HepG2 (cell line): ENCODE results near the gene IL17RC. TPM values are rescaled to one million over a fixed set of nuclear protein-coding genes. Genes with fewer than 3 reads are reported as not detected.

Source experiments
- BORCS8-MEF2B ChIP-seq: sonication (generic); formaldehyde crosslinking; IDR thresholded peaks from 2 replicates; pipeline ENCODE4 v1.8.0; 2022; ENCODE audit warnings: mild to moderate bottlenecking, missing genetic modification reagents
- CHD4 ChIP-seq: fragments of 200-600 bp; sonication (generic); IDR thresholded peaks from 2 replicates; pipeline ENCODE4 v1.7.0; 2017; ENCODE audit warnings: mild to moderate bottlenecking, low read length, borderline replicate concordance
- HNRNPL ChIP-seq: fragments of 200-400 bp; formaldehyde crosslinking; IDR thresholded peaks from 2 replicates; pipeline ENCODE4 v1.6.1; 2017; ENCODE audit warnings: mild to moderate bottlenecking, low read depth, low read length
- IKZF5 ChIP-seq: IDR thresholded peaks from 2 replicates; pipeline ENCODE4 v1.6.1; 2018; ENCODE audit warnings: missing genetic modification reagents, mild to moderate bottlenecking, missing compliant biosample characterization
- KDM3A ChIP-seq: IDR thresholded peaks from 2 replicates; pipeline ENCODE4 v1.6.1; 2018; ENCODE audit warnings: low read depth, missing compliant biosample characterization
- KDM6A ChIP-seq: IDR thresholded peaks from 2 replicates; pipeline ENCODE4 v1.6.1; 2016; ENCODE audit warnings: low read depth
- MAFG ChIP-seq: sonication (generic); formaldehyde crosslinking; IDR thresholded peaks from 2 replicates; pipeline ENCODE4 v1.5.1; 2020; ENCODE audit warnings: mild to moderate bottlenecking, missing genetic modification reagents
- MLLT10 ChIP-seq: sonication (generic); formaldehyde crosslinking; IDR thresholded peaks from 2 replicates; pipeline ENCODE4 v1.4.0; 2020; ENCODE audit warnings: missing genetic modification reagents
- NR2F6 ChIP-seq, 2 experiments: IDR thresholded peaks; 2 replicates each; pipeline ENCODE4 v1.6.1; 2016; ENCODE audit warnings: antibody characterized with exemption in 1 of 2, mild to moderate bottlenecking in 1 of 2
- PPARG ChIP-seq: conservative IDR thresholded peaks from 2 replicates; pipeline ENCODE4 v1.6.1; 2016; ENCODE audit warnings: missing biosample characterization, missing genetic modification reagents
- U2AF1 ChIP-seq: fragments of 200-400 bp; formaldehyde crosslinking; optimal IDR thresholded peaks from 2 replicates; pipeline ENCODE3; 2017; ENCODE audit warnings: mild to moderate bottlenecking, low read depth, low read length
- XBP1 ChIP-seq: sonication (generic); formaldehyde crosslinking; IDR thresholded peaks from 2 replicates; pipeline ENCODE4 v1.5.0; 2020; ENCODE audit warnings: missing genetic modification reagents
- ZBTB8A ChIP-seq: sonication (generic); formaldehyde crosslinking; IDR thresholded peaks from 2 replicates; pipeline ENCODE4 v1.4.0; 2020; ENCODE audit warnings: mild to moderate bottlenecking, low read depth, missing genetic modification reagents, borderline replicate concordance
- ZMYM2 ChIP-seq: sonication (generic); formaldehyde crosslinking; IDR thresholded peaks from 2 replicates; pipeline ENCODE4 v1.8.0; 2022; ENCODE audit warnings: mild to moderate bottlenecking, missing genetic modification reagents
- ZNF20 ChIP-seq: sonication (generic); formaldehyde crosslinking; IDR thresholded peaks from 2 replicates; pipeline ENCODE4 v1.4.0; 2020; ENCODE audit warnings: mild to moderate bottlenecking, moderate library complexity, missing genetic modification reagents
- ZNF530 ChIP-seq: sonication (generic); formaldehyde crosslinking; IDR thresholded peaks from 2 replicates; pipeline ENCODE4 v1.5.0; 2020; ENCODE audit warnings: low read depth, mild to moderate bottlenecking, missing genetic modification reagents
- ZNF547 ChIP-seq: sonication (generic); formaldehyde crosslinking; IDR thresholded peaks from 2 replicates; pipeline ENCODE4 v1.5.1; 2020; ENCODE audit warnings: mild to moderate bottlenecking, missing genetic modification reagents
- ZNF614 ChIP-seq: IDR thresholded peaks from 2 replicates; pipeline ENCODE4 v1.6.1; 2018; ENCODE audit warnings: missing biosample characterization, missing genetic modification reagents, inconsistent platforms, borderline replicate concordance
- ZNF777 ChIP-seq: sonication (generic); formaldehyde crosslinking; IDR thresholded peaks from 2 replicates; pipeline ENCODE4 v1.4.0; 2020; ENCODE audit warnings: missing genetic modification reagents
- polyA plus RNA-seq, 8 experiments: library from polyadenylated mRNA; depleted of rRNA in 3 of 8; stranded (reverse) in 7 of 8; unstranded in 1 of 8; fragments of >200 nt; fragmentation: Illumina TruSeq in 4 of 8; extraction: Trizol in 4 of 8; gene quantifications; 2 replicates each; pipeline versions ENCODE4 v1.2.1 to v1.2.3, GENCODE V29; 2011 to 2016; ENCODE audit warnings: low read depth in 4 of 8, missing spikeins in 1 of 8, mixed read lengths in 1 of 8; ENCODE audit not compliant: insufficient read depth in 1 of 8
- total RNA-seq, 5 experiments: library from RNA; depleted of rRNA; stranded (reverse); fragments of >200 nt; fragmentation: Illumina TruSeq; extraction: Trizol; gene quantifications; 2 replicates each; pipeline ENCODE4 v1.2.3, GENCODE V29; 2016; ENCODE audit warnings: low read depth in 1 of 5
- TF ChIP-seq, protein P1 (sequence below): sonication (generic); formaldehyde crosslinking; IDR thresholded peaks from 2 replicates; pipeline ENCODE4 v1.4.0; 2020; ENCODE audit warnings: missing genetic modification reagents
- TF ChIP-seq, protein P2 (sequence below): sonication (generic); formaldehyde crosslinking; IDR thresholded peaks from 2 replicates; pipeline ENCODE4 v1.5.0; 2020; ENCODE audit warnings: missing genetic modification reagents
- TF ChIP-seq, protein P3 (sequence below): IDR thresholded peaks from 2 replicates; pipeline ENCODE4 v1.6.1; 2016; ENCODE audit warnings: low read depth, borderline replicate concordance
- TF ChIP-seq, protein P4 (sequence below): sonication (generic); formaldehyde crosslinking; conservative IDR thresholded peaks from 2 replicates; pipeline ENCODE4 v1.5.0; 2020; ENCODE audit warnings: missing genetic modification reagents

Gene IL17RC
- total and polyA plus RNA-seq, 2 of the 13 experiments (the other 11 are each of a cell fraction or from before 2014, with no cell fraction given) = 20.7 to 24.0 TPM

- TF ChIP-seq, protein P1, sequence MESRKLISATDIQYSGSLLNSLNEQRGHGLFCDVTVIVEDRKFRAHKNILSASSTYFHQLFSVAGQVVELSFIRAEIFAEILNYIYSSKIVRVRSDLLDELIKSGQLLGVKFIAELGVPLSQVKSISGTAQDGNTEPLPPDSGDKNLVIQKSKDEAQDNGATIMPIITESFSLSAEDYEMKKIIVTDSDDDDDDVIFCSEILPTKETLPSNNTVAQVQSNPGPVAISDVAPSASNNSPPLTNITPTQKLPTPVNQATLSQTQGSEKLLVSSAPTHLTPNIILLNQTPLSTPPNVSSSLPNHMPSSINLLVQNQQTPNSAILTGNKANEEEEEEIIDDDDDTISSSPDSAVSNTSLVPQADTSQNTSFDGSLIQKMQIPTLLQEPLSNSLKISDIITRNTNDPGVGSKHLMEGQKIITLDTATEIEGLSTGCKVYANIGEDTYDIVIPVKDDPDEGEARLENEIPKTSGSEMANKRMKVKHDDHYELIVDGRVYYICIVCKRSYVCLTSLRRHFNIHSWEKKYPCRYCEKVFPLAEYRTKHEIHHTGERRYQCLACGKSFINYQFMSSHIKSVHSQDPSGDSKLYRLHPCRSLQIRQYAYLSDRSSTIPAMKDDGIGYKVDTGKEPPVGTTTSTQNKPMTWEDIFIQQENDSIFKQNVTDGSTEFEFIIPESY (CRISPR knock-in tag) = peak; percentile 47
- TF ChIP-seq MAFG (CRISPR knock-in tag) (no peak), U2AF1 (no peak), ZNF547 (CRISPR knock-in tag) (peak; percentile 80; the same call in 1 of the 2 replicates), ZNF777 (CRISPR knock-in tag) (peak; percentile 83), BORCS8-MEF2B (CRISPR knock-in tag) (peak; percentile 96), MLLT10 (no peak), ZNF614 (CRISPR knock-in tag) (no peak), ZNF530 (no peak), ZBTB8A (CRISPR knock-in tag) (no peak), IKZF5 (CRISPR knock-in tag) (0 out of 2 replicates have a peak, but pooled peaks have one; percentile 13), NR2F6 (IDR thresholded peaks at IDR 0.05) (no peak), NR2F6 (CRISPR knock-in tag; IDR thresholded peaks at IDR 0.05) (peak; percentile 20; the same call in 1 of the 2 replicates), PPARG (CRISPR knock-in tag) (no peak), HNRNPL (peak; percentile 75), ZNF20 (CRISPR knock-in tag) (no peak), ZMYM2 (CRISPR knock-in tag) (no peak), KDM6A (CRISPR knock-in tag) (no peak), CHD4 (no peak), XBP1 (no peak), KDM3A (CRISPR knock-in tag) (no peak)
- TF ChIP-seq, protein P2, sequence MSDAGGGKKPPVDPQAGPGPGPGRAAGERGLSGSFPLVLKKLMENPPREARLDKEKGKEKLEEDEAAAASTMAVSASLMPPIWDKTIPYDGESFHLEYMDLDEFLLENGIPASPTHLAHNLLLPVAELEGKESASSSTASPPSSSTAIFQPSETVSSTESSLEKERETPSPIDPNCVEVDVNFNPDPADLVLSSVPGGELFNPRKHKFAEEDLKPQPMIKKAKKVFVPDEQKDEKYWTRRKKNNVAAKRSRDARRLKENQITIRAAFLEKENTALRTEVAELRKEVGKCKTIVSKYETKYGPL (CRISPR knock-in tag) = no peak
- TF ChIP-seq, protein P3, sequence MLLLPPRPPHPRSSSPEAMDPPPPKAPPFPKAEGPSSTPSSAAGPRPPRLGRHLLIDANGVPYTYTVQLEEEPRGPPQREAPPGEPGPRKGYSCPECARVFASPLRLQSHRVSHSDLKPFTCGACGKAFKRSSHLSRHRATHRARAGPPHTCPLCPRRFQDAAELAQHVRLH (CRISPR knock-in tag) = 0 out of 2 replicates have a peak, but pooled peaks have one; percentile 21
- TF ChIP-seq, protein P4, sequence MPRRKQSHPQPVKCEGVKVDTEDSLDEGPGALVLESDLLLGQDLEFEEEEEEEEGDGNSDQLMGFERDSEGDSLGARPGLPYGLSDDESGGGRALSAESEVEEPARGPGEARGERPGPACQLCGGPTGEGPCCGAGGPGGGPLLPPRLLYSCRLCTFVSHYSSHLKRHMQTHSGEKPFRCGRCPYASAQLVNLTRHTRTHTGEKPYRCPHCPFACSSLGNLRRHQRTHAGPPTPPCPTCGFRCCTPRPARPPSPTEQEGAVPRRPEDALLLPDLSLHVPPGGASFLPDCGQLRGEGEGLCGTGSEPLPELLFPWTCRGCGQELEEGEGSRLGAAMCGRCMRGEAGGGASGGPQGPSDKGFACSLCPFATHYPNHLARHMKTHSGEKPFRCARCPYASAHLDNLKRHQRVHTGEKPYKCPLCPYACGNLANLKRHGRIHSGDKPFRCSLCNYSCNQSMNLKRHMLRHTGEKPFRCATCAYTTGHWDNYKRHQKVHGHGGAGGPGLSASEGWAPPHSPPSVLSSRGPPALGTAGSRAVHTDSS (CRISPR knock-in tag) = peak; percentile 87; the same call in 1 of the 2 replicates
Observed at GRCh38 chr3:9947025-9947995, 30.4 kb downstream of the IL17RC start (continued).
